Fibroblast of lung (primary cell): ENCODE results near the gene RNF2.

ENCODE experiments used
- CTCF ChIP-seq, 2 donors: IDR thresholded peaks in 1 of 2; conservative IDR thresholded peaks in 1 of 2; 1 replicate in 1 of 2; 2 replicates in 1 of 2; pipeline ENCODE4 v1.5.1; 2011 to 2012; ENCODE audit warnings: low read length in 2 of 2, control low read depth in 1 of 2, inconsistent platforms in 1 of 2, low read depth in 1 of 2, mild to moderate bottlenecking in 1 of 2
- EZH2 ChIP-seq: IDR thresholded peaks from 2 replicates; pipeline ENCODE4 v1.5.1; 2012; ENCODE audit warnings: low read length, control low read depth, mild to moderate bottlenecking; ENCODE audit errors: missing control alignments

- no peak for TF ChIP-seq CTCF (conservative IDR thresholded peaks at IDR 0.05 in 1 of 2, IDR thresholded peaks at IDR 0.05 in 1 of 2; ENCODE audit: low read depth in 1 of 2, low read length in 2 of 2)
- TF ChIP-seq EZH2, result no peak
These were observed 17.5 kb downstream of the RNF2 start for GRCh38 chr1:185062710-185063370.
